Skeletal muscle cell (primary cell): ENCODE results near the gene RABIF.

Source experiments
- DNase-seq: peaks from one replicate; pipeline ENCODE4 v3.0.0-alpha.2; 2010; ENCODE audit warnings: low read depth
- H3K4me3 ChIP-seq: 2 replicates; pipeline ENCODE4 v1.5.1; 2011; ENCODE audit warnings: low read depth, mild to moderate bottlenecking, control low read depth, low read length, moderate library complexity

The RABIF gene

GRCh38 chr1:202880062-202880461 lies 8.9 kb downstream of the RABIF start:
- DNase-seq, result no peak
- no peak overlapping the region for H3K4me3 ChIP-seq

- no peak for DNase-seq
- H3K4me3 ChIP-seq, result no peak overlapping the region
Measured at GRCh38 chr1:202879128-202879527, 9.8 kb downstream of the RABIF start.

GRCh38 chr1:202873026-202873425 lies 15.9 kb downstream of the RABIF start:
- no peak overlapping the region for H3K4me3 ChIP-seq
- DNase-seq, result no peak

DNA sequence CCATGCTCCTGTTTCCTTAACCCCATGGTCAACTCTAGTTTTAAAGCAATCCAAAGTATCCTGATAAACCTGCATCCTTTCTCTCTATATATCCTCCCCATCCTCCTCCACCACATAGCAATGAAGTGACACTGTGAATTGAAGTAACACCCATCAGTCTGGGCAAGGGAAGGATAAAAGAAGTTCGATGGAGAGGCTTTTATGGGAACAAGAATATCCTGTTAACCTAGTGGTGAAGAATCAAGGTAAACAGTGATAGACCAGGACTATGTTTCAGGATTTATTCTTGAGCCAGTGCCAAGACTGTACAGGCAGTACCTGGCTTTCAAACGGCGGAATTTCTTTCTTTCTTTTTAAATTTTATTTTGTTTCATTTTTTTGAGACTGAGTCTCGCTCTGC lies 17.6 kb downstream of the RABIF start:
- DNase-seq, result no peak

DNA sequence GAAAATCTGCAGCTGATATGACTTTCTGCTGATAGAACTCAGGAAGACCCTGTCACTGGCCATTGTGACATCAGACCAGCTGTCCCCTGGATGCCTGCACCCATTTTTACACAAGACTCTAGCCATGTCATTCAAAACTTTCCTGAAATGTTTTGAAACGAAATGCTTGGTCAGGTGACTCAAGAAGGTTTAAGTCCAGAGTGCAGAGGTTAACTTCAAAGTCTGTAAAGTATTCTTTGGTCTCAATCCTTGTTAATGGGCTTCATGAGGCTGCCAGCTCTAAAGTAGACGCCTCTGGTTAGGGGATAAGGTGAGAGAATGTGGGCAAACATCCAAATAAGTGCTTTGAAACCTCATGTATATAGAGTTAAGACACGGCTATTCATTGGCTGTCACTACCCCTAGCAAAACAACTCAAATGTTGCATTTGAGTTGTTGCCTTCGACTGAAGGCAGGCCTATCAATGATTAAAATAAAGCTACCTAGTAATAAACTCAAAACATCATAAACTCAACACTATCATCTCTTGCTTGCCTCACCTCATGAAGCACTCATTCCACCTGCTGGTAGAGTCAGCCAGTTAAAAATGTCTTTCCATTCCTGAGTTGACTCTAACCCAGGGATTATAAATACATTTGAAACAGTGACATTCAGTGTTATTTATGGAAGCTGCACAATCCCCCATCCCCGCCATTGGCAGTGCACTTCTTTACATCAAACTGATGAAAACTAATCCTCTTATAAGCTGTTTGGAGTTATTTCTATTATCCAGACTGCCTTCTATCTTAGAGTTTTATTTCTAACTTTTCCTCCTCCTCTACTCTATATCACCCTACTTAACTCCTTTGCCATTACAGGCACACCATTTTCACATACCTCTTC lies 26.0 kb downstream of the RABIF start:
- DNase-seq, result no peak
- no peak overlapping the region for H3K4me3 ChIP-seq

More for the DNA sequence above, 17.6 kb downstream of the RABIF start:
- H3K4me3 ChIP-seq, result no peak overlapping the region

DNA sequence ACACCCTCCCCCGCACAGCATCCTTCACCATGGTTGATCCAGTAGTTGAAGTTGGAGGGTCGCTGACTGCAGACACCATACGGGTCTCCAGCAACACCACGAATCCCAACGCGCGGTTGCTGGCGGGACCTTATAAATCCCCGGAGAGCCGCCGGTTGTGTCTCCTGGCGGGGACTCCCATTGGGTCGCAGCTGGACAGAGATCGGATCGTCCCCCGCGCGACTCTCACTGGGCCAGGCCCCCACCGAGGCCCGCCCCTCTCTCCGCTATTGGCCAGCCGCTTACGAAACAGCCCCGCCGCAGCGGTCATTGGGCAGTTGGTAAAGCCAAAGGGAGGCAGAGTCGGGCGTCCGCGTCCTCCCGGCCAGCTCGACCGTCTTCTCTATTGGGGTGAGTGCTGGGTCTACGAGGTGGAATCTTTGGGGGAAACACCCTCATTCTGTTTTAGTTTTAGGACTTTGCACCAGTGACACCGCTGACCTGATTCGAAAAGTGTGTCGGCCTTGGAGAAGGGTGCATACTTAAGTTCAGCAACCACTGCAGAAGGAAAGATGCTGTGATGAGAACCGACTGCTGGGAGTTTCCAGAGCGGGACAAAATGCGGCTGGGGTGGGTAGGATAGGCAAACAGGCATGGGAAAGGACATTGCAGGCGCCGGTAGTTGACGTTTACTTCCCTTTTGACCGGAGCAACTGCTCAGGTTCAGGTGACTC lies 27.4 kb downstream of the RABIF start:
- peak overlapping the region; percentile 69 for H3K4me3 ChIP-seq
- peak; percentile 49 for DNase-seq

DNA sequence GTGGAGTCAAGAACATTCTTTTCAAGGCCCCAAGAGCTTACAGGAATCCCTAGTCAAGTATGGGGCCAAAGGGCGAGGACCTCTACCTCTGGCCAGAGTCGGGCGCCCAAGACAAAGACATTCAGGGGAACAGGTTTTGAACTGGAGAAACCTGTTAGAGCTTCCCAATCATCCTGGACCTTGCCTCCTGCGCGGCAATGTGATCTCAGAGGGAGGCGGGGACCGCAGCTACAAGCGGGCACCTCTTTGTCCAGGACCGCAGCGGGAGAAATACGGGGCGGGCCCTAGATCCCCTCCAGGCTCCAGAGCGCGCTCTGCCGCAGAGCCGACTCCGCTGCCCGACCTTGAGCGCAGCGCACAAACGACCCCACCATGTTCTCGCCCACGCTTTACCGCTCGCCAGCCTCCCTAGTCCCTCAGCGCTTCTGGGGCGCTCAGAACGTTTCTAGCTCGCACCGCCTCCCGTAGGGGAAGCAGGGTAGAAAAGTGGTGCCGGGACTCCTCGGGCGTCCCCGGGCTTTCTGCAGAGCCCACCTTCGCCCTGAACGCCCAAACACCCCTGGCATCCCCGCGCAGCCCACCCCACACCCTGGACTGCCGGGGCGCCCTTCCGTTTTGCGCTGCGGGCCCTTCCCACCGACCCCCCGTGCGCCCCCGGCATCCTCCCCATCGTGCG lies 28.1 kb downstream of the RABIF start:
- DNase-seq, result no peak
- peak overlapping the region; percentile 69 for H3K4me3 ChIP-seq

DNA sequence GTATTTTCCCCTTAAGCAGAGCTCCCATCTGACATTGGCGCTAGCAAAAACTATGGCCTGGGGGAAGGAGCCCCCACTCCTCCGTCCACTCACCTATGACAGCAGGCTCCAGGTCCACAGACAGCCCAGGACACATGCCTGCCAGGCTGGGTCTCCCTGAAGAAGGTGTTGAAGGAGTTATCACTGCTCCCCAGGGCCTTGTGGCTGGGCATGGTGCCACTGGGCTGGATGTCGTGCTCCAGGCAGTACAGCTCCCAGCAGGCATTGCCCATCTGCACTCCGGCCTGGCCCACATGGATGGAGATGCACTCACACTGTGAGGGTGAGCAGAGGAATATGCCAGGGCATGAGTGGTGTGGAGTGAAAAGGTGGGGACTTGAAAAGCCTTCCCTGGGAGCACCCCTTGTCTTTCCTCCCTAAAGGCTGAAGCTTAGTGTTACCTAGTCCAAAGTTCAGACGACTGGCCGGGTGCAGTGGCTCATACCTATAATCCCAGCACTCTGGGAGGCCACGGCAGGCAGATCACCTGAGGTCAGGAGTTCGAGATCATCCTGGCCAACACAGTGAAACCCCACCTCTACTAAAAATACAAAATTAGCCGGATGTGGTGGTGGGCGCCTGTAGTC lies 30.0 kb downstream of the RABIF start:
- DNase-seq, result no peak
- H3K4me3 ChIP-seq, result no peak overlapping the region

DNA sequence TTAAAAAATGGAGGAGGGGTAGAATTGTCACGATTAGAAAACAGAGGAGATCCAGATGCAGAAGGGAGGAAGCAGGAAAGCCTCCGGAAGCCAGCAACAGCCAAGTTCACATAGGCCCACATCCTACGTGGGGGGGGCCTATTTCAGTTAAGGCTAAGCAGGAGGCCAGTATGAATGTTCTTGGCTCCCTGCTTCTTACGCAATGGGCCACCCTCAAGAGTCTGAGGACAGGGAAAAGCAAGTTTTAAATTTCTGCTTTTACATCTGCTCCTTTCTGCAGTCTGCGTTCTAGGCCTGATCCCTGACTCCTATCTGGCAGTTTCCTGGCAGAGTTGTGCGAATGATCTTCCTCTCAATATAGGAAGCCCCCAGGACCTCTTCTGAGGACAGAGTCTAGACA lies 30.6 kb downstream of the RABIF start:
- peak; percentile 79 for DNase-seq
- H3K4me3 ChIP-seq, result no peak overlapping the region

GRCh38 chr1:202857136-202857610 lies 31.8 kb downstream of the RABIF start:
- H3K4me3 ChIP-seq, result no peak overlapping the region
- no peak for DNase-seq

DNA sequence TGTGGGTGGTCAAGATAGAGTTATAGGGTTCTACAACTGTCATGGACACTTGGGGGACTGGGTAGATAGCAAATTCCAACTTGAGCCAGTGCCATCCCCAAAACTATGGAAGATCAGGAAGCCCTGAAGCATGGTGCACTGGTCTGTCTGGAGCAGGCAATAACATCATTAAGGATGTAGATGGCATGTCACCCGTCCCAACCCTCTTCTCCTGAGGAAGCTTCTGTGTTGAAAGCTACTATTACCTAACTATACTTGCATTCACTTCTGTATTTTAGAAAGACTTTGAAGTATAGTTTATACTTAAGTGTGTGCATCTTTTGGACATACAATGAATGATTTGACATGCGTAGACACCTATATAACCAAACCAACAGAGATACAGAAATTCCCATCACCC lies 32.9 kb downstream of the RABIF start:
- DNase-seq, result no peak
- no peak overlapping the region for H3K4me3 ChIP-seq

DNA sequence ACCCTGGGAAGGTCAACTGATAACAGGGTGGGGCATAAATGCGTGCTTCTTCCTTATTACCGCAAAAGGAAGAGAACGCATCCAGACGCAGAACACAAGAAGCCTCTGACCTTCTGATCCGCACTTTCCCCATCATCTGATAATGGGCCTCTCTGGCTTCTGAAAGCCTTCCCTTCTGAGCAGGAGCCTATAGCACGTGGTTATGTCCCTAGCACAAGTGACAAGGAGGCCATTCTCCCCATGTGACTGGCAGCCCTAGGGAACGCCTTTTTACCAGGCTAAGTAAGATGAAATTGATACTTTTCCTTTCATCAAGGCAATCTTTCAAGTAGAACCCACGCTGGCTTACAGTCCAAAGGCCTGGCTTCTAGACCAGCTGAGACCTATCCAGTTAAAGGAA lies 34.2 kb downstream of the RABIF start:
- DNase-seq, result no peak

GRCh38 chr1:202852163-202852904 lies 36.6 kb downstream of the RABIF start:
- no peak for DNase-seq
- no peak overlapping the region for H3K4me3 ChIP-seq

More for the DNA sequence above, 34.2 kb downstream of the RABIF start:
- no peak overlapping the region for H3K4me3 ChIP-seq

- no peak overlapping the region for H3K4me3 ChIP-seq
- DNase-seq, result no peak
Measured at GRCh38 chr1:202850593-202851362, 38.2 kb downstream of the RABIF start.

DNA sequence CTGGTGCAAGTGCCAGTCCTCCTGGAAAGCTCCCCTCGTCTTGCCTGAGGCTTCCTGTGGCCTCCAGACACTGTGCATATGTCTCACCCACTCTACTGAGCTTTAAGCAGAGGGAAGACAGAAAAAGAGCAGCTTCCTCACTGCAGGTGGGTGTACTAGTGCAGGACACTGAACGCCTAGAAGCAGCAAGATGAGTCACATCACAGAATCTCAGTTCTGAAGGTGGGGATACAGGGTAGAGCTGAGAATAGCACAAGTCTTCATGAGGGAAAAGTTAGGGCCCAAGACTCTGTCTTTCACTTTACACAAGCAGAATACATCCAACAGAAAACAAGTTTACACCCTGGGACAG lies 40.8 kb downstream of the RABIF start:
- H3K4me3 ChIP-seq, result no peak overlapping the region
- no peak for DNase-seq

GRCh38 chr1:202844935-202845334 lies 44.0 kb downstream of the RABIF start:
- no peak overlapping the region for H3K4me3 ChIP-seq
- DNase-seq, result no peak

DNA sequence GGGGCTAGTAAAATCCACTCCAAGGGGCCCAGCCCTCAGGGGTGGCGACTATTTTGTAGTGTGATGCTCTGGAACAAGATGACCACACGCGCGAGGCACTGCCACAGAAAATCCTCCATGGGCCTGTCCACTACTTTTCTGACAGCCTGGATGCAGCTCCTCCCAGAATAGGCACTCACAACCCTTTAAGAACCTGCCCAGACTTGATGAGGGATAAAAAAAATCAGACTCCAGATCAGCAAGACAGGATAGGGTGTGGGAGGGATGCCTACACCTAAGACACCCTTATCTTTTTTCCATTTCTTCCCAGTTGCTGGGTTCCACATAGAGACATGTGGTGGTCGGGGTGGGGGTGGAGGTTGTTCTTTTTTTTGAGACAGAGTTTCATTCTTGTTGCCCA lies 44.7 kb downstream of the RABIF start:
- DNase-seq, result no peak
- H3K4me3 ChIP-seq, result no peak overlapping the region

DNA sequence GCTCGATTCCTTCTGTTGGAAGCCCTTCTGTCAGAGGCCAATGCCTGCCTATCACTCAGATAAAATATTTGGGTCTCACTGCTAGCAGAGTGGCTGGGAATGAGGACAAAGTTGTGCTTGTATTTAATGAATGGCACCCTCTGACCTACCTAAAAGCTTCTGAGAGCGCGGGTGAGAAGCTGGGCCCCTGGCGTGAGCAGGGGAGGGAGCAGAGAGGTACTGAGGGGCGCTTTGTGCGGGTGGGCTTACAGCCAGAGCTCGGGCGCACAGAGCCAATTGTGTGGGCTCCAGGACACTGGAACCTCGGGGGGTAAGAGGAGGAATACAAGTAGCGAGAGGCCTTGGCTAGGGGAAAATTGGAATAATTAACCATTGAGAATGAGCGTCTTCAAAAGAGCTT lies 45.9 kb downstream of the RABIF start:
- no peak for DNase-seq
- H3K4me3 ChIP-seq, result no peak overlapping the region
